GM06990 (cell line): Measurements from ENCODE around the gene SCARF1.
"Not testable (repeated sequence)": the region's sequence is repeated elsewhere in the genome, so short reads cannot be mapped to it uniquely, and the experiment has no call there.

Experiments used
- DNase-seq: peaks from one replicate; pipeline ENCODE4 v3.0.0-alpha.2; 2011; ENCODE audit not compliant: insufficient read length; ENCODE audit errors: extremely low read depth
- H3K27me3 ChIP-seq: replicated peaks from 2 replicates; pipeline ENCODE4 v1.6.0; 2011; ENCODE audit warnings: low read length; ENCODE audit not compliant: control insufficient read depth, insufficient read depth
- H3K36me3 ChIP-seq: 2 replicates; pipeline ENCODE4 v1.5.1; 2011; ENCODE audit warnings: low read length; ENCODE audit not compliant: control insufficient read depth, insufficient read depth
- H3K4me3 ChIP-seq: replicated peaks from 2 replicates; pipeline ENCODE4 v1.5.1; 2011; ENCODE audit warnings: low read depth, mild to moderate bottlenecking, control low read depth, low read length
- TF ChIP-seq, protein P1 (sequence below): IDR thresholded peaks from 2 replicates; pipeline ENCODE4 v1.5.1; 2011; ENCODE audit warnings: low read length, control low read depth, mild to moderate bottlenecking, inconsistent platforms; ENCODE audit not compliant: insufficient read depth, poor library complexity, severe bottlenecking

Gene SCARF1

GRCh38 chr17:1658100-1658499 is 12.6 kb upstream of the SCARF1 start:
- TF ChIP-seq, protein P1, sequence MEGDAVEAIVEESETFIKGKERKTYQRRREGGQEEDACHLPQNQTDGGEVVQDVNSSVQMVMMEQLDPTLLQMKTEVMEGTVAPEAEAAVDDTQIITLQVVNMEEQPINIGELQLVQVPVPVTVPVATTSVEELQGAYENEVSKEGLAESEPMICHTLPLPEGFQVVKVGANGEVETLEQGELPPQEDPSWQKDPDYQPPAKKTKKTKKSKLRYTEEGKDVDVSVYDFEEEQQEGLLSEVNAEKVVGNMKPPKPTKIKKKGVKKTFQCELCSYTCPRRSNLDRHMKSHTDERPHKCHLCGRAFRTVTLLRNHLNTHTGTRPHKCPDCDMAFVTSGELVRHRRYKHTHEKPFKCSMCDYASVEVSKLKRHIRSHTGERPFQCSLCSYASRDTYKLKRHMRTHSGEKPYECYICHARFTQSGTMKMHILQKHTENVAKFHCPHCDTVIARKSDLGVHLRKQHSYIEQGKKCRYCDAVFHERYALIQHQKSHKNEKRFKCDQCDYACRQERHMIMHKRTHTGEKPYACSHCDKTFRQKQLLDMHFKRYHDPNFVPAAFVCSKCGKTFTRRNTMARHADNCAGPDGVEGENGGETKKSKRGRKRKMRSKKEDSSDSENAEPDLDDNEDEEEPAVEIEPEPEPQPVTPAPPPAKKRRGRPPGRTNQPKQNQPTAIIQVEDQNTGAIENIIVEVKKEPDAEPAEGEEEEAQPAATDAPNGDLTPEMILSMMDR, result no peak
- Histone ChIP-seq H3K27me3 (no peaks in the 10 kb centered on the region), H3K4me3 (no peak overlapping the region), H3K36me3 (peaks cover 54% of the 10 kb centered on the region)
- DNase-seq, result no peak

GRCh38 chr17:1653735-1654134 is 8.2 kb upstream of the SCARF1 start:
- Histone ChIP-seq H3K36me3 (peaks cover 47% of the 10 kb centered on the region), H3K4me3 (no peak overlapping the region), H3K27me3 (no peaks in the 10 kb centered on the region)
- DNase-seq, result no peak
- TF ChIP-seq, protein P1, result no peak

DNA sequence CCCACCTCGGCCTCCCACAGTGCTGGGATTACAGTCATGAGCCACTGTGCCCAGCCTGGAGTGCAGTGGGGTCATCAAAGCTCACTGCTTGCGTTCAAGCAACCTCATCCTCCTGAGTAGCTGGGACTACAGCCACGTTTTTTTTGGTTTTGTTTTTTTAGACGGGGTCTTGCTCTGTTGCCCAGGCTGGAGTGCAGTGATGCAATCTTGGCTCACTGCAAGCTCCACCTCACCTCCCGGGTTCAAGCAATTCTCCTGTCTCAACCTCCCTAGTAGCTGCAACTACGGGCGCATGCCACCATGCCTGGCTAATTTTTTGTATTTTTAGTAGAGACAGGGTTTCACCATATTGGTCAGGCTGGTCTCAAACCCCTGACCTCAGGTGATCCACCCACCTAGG is 7.3 kb upstream of the SCARF1 start:
- not testable (repeated sequence) for H3K4me3 ChIP-seq, DNase-seq, H3K27me3 ChIP-seq
- peaks cover 40% of the 10 kb centered on the region for H3K36me3 ChIP-seq

GRCh38 chr17:1651559-1651844 is 6.0 kb upstream of the SCARF1 start:
- Histone ChIP-seq H3K4me3 (no peak overlapping the region), H3K36me3 (peaks cover 40% of the 10 kb centered on the region), H3K27me3 (no peaks in the 10 kb centered on the region)
- TF ChIP-seq, protein P1, result no peak
- DNase-seq, result no peak

GRCh38 chr17:1650731-1651558 is 5.4 kb upstream of the SCARF1 start:
- no peaks in the 10 kb centered on the region for H3K27me3 ChIP-seq
- H3K36me3 ChIP-seq, result peaks cover 37% of the 10 kb centered on the region
- TF ChIP-seq, protein P1, result no peak
- no peak overlapping the region for H3K4me3 ChIP-seq
- DNase-seq, result no peak

DNA sequence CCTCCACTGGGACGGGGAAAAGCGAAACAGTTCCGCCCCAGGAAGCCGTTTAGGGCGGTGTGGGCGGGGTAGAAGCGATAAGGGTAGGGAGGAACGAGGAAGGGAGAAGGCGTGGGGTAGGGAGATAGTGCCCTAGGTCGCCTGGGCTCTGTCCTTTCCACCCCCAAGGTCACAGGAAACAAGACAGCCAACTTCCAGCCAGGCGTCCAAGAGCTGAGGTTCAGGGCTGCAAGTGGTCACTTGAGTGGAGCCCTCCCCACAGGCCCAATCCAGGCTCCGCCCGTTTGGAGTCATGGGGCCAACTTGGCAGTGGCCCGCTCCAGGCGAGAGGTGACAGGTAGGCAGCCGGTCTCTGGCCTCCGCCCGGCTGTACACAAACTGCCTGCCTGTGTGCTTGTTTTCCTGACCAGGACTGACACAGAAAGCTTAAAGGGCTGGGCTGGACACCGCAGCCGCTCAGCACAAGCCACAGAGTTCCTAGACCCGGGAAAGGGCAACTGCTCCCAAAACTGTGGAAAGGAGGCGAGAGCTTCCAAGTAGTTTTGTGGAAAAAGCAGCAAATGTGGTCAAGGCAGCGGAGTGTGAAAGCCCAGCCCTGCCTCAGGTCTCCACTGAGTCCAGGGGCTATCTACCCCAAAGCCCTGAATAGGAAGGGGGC is 4.4 kb upstream of the SCARF1 start, which contains the start of gene RILP:
TSS of gene RILP (minus strand) at position 23 of the 658 bp plus-strand sequence. CDS start 62 bp downstream, outside the sequence.
- H3K4me3 ChIP-seq, result peak within 1 kb of the TSS; percentile 65
- H3K27me3 ChIP-seq, result no peaks in the 10 kb centered on the region
- H3K36me3 ChIP-seq, result peaks cover 33% of the 10 kb centered on the region
- no peak for DNase-seq
- TF ChIP-seq, protein P1, result no peak
